GM21447 (cell line): ENCODE data around the gene KCNH1.

Source experiments
- ATAC-seq: cut with Tn5 transposase; IDR thresholded peaks from one replicate; pipeline ENCODE4 v1.9.1; 2021; ENCODE audit not compliant: unreplicated experiment

Gene KCNH1

DNA sequence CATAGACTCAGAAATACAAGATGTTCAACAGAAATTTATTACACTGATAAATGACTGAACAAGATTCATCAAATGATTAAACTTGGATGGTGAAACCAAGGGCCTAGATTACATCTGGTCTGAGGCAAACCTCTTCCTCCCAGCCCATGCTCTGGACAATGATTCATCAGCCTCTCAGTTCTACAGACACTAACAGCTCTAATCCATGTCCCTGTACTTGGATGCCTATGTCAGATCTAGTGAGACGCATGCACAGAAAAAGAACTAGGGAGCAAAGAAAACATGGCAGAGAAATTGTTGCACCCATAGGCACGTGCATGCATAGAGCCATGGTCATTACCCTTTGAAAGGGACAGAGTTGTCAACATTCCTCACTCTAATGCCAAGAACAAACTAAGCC, 250.1 kb downstream of the KCNH1 start:
- no peak for ATAC-seq

DNA sequence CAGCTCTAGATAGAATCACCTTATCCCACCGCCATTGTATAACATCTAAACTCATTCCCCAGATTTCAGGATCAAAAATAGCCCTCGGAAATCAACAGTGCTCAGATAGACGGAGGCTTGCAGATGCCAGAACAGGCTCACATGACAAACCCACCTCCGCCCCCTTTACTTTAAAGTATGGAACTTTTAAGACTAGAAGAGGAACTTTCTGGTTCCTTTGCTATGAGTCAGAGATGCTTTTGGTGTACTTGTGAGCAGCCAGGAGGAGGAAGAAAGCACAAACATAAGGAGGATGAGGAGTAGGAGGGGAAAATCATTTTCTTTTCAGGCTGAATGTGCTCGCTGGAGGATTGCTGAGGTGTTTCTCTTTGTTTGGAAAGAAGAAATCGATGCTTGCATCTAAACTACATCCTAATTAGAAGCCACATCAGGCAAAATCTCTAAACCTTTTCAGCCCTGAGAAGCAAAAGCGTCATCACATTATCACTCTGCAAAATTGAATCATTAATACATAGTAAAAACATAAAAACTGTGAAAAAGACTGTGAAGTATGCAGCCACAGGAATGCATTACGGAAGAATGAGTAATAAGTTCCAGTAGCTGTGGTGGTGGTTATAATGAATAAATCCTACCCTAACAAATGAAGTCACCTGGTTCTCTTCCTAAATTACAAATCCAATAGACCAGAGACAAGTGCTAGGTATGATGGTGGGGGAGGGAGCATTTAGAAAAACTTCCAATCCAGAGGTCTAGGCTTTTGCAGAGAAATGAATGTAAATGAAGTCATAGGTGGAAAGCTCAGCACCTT, 251.3 kb downstream of the KCNH1 start:
- ATAC-seq: no peak

DNA sequence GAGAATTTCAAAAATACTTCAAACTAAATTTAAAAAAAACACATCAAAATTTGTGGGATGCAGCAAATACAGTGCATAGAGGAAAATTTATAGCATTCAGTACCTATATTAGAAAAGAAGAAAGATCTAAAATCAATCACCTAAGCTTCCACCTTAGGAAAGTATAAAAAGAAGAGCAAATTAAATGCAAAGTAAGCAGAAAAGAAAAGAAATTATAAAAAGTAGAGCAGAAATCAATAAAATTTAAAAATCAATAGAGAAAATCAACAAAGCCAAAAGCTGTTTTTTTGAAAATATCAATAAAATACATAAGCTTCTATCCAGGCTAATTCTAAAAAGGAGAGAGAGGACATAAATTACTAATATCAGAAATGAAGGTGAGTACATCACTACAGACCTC, 255.4 kb downstream of the KCNH1 start:
- ATAC-seq: no peak

DNA sequence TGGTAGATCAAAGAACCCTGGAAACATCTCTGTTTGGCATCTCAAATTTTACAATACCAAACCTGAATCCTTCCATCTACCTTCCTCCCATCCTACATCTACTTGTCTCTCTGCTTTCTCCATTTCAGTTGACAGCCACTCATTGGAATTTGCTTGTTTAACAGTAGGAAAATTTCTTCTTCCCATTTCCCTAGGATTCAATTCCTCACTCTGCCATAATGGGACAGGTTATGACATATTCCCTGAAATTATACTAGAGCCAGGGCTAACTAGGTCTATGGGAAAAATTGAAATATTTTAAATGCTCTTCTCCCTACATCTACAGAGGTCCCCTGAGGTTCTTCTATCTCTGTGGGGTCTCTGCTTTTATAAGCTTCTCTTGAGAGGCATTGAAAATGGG, 257.7 kb downstream of the KCNH1 start:
- no peak for ATAC-seq

DNA sequence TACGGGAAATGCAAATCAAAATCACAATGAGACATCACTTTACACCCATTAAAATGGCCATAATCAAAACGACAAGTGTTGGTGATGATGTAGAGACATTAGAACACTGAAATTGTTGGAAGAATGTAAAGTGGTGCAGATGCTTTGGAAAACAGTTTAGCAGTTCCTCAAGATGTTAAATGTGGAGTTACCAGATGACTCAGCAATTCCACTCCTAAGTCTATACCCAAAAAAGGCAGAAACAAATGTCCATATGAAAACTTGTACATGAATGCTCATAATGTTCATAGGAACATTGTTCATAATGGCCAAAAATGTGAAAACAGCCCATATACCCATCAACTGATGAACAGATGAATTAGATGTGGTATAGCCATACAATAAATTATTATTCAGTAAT, 267.4 kb downstream of the KCNH1 start:
- ATAC-seq: no peak

DNA sequence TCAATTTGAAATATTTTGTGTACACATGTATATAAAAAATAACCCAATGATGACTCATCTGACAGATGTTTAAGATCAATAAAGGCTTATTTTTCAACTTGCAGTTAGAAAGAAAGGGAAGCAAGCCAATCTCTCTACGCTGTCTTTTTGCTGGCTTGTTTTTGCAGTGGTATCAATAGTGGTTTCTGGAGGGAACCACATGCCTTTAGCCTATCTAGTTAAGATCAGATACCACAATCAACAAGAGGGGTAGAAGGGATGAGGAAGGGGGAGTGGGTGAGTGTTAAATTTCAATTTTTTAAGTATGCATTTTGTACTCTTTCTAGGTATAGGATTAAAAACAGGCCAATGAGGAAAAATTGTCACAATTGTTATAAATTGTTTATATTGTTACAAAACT, 276.2 kb downstream of the KCNH1 start:
- no peak for ATAC-seq

DNA sequence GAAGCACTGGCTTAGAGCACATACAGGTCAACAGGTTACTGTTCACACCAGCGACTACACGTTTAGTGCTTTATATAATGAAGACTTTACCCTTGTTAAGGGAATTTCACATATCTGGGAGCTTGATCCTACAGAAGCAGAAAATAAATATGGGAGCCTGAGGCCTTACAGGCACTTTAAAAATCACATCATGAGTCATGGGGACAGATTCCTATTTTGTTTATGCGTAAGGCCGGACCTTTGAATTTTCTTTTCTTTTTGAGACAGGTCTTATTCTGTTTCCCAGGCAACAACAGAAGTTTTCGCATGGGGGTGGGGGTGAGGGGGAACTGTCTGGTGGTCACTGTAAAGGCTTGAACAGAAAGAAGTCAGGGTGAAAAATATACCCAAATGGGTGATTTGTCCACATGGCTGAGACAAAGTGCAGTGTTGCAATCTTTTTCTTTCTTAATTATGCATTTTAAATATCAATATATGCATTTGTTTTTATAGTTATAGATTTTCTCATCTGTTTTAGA, 276.7 kb downstream of the KCNH1 start:
- ATAC-seq: no peak

DNA sequence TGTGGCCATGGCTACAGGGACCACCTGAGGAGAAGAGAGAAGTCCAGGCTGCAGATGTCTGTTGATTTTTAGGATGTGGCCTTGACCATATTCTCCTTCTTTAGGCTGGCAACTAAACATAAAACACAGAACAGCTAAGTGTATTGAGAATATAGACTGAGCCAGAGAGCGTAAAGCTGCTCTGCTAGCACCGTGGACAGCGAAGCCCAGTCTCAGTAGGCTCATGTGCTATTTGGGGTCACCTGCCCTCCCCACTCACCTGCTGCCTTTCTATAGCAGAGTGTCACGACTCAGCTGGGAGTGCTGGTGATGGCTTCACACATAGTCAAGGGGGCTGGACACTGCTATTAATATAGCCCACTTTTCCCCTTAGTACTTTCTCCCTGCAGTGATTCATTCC, 278.5 kb downstream of the KCNH1 start:
- no peak for ATAC-seq

DNA sequence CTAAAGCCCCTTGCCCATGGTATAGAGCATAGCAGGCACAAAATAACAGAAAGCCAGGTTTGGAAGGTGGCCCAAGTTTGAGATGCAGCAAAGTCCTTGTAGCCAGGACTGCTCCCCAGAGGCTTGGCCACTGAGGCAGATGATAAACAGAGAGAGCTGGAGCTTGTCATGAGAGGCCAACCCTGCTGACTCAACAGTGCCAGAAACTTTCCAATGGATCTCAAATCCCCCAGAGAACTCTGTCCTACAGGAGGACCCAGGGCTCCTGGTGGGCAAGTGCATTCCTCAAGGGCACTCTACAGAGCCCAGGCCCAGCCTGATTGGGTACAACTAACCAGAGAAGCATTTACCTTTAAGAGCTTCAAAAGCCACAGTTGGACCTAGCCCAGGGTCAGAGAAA, 280.7 kb downstream of the KCNH1 start:
- ATAC-seq: no peak

DNA sequence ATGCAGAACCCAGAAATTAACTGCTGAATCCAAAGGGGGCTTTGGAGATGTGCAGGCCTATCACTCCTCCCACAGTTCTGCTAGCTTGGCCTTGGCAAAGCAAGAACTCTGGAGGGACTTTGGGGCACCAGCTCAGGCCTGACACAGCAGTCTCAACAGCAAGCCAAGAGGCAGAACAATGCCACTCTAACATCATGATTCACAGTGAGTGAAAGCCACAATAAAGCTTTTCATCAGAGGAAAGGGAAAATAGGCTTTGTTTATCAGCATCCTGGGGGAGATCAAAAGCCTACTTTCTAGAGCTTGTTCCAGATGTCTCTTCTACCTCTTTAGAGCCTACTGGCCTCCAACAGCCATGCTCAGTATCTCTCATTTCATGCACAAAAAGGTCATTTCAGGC, 283.4 kb downstream of the KCNH1 start:
- ATAC-seq: no peak

DNA sequence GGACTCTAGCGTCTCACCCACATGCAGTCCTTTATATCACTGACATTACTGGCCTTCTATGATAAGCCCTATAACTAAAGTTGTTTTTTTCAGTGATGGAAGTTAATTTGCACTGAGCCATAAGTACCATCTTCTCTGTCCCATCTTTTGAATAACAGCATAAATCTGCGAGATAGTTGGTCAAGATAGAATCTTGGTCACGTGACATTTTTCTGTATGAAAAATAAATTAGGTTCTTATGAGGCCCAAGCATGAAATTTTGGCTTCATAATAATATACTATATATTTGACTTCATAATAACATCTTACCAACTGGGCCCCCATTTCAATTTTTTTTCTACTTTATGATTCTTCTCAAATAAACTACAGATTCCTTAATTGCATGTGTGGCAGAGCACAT, 285.5 kb downstream of the KCNH1 start:
- no peak for ATAC-seq

DNA sequence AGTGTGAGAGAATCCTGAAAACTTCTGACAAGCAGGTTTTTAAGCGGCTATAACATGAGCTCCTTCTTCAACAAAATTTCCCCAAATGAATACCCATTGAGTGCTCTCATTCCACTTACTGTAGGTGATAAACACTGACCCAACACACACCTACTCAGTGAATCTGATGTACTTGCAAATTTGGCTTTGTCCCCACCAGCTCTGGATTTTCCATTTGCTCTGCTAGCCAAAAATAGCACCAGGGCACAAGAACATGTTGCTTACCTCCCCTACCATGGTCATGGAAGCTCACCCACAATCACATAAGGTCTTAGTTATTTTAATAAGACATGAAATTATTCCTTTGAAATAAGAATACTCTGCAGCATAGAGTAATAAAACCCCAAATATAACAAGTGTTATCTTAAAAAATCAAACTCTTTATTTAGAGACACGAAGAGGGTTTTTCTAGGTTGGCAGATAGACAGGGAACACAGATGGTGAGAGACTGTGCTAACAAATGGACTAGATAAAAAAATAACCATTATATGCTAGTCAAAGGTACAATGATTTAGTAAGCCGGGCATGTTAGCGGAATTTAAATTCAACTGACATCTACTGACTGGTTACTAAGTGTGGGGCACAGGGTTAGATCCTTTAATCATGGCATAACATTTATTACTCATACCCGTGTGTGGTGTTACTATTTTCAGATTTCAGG, 291.9 kb downstream of the KCNH1 start:
- ATAC-seq: no peak

DNA sequence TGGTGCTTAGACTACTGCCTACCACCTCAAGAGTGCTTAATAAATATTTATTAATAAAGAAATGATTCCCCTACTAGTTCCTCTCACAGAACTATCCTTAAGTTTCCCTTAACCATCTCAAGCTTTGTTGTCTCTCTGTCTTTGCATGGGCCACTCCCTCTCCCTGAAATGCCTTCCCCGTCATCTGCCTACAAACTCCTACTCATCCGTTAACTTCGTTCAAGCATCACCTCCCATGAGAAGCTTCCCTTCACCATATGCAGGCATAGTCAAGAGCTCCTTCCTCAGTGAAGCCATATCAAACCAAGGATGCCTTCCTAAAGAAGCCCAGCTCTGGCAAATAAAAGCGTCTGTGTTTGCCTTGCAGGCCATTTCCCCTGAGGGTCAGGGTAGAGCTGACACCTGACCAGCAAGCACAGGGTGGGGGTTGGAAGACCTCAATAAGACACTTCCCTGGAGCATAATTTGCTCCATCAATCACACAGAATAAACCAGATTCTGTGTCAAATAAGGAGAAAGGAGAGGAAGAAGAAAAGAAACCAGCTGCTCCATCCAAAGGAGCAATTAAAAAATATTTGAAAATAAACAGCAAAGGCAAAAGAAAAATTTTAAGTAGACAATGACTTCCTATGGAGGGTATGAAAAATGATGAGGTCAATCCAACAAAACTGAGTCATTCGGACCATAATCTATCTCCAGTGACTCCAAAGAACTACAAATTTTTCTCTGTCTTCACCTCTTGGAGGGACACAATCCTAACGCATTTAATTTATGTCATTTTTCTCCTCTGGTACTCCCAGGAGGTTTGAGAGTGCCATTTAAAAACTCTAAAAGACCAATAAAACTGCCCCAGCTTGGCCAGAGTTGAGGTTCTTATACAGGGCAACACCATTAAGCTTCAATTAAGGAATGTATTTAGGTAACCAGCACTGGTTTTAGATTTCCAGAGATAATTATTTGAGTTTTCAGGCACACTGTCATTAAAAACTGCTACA, 303.6 kb downstream of the KCNH1 start:
- no peak for ATAC-seq

DNA sequence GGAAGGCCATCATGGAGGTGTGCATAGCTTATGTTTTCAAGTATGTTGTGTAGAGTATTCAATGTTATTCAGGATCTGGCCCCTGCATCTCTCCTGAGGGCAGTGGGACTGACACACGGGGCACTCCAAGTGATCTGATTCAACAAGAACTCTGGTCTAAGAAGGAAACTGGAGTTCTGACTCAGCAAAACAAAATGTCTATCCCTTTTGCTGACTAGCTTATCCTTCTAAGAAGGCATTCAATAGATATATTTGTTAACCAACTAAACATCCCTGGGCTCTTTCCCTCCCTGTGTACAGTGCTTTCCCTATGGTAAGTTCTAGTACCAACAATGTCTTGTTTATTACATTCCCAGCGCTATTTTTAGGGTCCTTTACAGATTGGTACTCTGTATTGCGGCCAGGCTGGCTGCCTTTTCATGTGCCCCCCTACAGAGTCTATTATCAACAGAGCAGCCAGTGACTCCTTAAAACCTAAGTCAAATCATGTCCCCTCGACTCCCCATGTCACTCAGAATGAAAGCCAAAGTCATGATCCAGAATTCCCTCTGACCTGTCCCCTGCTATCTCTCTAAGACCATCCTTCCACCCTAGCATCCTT, 304.9 kb downstream of the KCNH1 start:
- no peak for ATAC-seq

DNA sequence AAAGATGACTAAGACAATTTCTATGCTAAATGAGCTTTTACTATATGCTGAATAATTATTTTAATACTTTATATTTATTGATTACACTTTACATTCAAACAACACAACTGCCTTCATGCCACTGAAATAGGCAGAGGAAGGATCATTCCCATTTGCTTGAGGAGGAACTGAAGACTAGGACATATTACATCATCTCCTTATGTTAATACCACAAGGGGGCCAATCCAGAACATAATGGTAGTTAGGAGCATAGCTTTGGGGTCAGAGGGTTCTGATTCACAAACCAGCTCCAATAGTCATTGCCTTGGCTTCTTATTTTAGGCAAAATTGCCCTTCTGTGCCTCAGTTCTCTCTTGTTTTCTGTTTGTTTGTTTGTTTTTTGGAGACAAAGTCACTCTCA, 306.5 kb downstream of the KCNH1 start:
- no peak for ATAC-seq

DNA sequence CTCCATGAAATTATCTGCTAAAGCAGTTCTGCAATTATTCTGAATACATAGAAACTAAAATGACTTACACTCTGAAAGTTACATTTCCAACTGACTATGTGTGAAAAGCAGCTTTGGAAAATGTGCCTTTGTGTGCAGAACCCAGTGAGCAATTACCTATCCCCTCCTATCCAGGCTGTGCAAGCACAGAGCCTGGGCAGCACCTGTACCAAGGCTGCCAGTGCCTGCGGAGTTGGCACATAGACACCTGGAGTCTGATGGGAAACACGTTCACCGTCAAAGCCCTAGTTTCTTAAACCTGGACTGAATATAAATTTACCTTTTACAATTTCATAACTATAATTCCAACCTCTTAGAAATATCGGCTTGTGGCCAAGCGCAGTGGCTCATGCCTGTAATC, 307.3 kb downstream of the KCNH1 start:
- no peak for ATAC-seq

DNA sequence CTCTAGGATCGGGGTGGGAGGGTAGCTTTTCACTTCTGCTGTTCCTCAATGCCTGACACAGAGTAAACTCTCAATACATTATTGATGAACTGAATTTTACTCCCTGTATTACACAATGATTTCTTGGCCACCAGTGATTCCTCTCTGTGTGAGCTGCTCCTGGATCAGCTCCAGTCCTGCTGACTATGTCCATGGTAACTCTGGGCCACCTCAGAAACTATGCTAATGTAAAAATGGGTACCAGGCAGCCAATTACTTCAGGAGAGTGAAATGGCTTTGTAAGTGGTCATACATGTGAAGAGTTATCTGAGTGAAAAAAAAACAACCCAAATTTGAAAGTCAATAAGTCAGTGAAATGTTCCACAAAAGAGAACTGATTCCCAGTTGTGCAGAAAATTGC, 311.0 kb downstream of the KCNH1 start:
- ATAC-seq: no peak

DNA sequence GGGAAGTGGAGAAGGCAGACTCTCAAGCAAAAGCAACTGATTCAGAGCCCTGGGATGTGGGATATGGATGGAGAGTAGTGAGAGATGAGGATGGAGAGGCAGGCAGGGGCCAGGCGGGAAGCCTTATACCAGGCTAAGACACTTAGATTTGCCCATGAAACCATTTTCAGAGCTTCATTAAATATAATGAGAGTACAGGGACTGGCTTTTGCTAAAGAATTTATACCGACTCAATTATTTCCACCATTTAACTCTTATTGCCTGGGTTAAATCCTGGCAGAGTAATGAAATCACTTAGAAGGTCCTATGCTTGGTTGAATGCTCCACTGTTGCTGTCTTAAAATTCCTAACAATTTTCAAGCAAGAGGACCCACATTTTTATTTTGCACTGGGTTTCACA, 311.7 kb downstream of the KCNH1 start:
- ATAC-seq: no peak

DNA sequence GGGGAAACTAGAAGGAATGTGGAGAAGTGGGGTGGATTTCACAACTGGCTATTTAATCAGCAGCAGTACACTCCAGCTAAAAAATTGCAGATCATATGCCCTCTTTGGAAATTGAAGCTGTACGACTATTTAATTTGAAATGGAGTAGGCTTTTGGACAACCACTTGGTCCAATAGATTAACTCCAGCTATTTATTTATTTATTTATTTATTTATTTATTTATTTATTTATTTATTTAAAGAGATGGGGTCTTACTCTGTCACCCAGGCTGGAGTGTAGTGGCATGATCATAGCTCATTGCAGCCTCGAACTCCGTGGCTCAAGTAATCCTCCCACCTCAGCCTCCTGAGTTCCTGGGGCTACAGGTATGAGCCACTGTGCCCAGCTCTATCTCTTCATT, 312.3 kb downstream of the KCNH1 start:
- ATAC-seq: no peak

DNA sequence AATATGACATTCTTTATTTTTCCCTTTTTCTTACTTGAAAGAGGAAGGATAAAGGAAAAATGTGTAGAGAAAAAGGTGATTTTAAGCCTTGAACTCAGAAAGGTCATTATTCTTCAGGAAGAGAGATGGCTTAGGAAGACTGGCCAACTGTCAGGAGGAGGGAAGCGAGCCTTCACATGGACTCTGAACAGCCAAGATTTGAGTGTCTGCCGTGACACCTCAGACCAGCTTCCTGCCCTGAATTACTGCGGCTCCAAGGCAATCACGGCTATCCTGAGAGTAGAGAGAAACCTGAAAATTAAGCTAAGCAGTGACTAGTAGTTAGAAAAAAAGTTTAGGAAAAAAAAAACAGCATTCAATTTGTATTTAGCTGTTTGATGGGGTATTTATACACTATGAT, 314.7 kb downstream of the KCNH1 start:
- ATAC-seq: no peak
